Testis (tissue), 3 donors: Measurements from ENCODE around the gene NCOA6. TPM values are rescaled to one million over a fixed set of nuclear protein-coding genes. Genes with fewer than 3 reads are reported as not detected.

Experiments used
- DNase-seq: peaks from one replicate; pipeline ENCODE4 v3.0.0-alpha.2; 2019
- H3K27ac ChIP-seq, 2 donors: fragments of 200-600 bp; sonication (generic); one replicate each; pipeline ENCODE4 v1.5.1; 2019
- H3K27me3 ChIP-seq: fragments of 200-600 bp; sonication (generic); one replicate; pipeline ENCODE4 v1.5.1; 2019
- H3K36me3 ChIP-seq: fragments of 200-600 bp; sonication (generic); one replicate; pipeline ENCODE4 v1.5.1; 2017; ENCODE audit warnings: low read depth; ENCODE audit errors: missing control alignments
- H3K4me1 ChIP-seq: fragments of 200-600 bp; sonication (generic); one replicate; pipeline ENCODE4 v1.5.1; 2019
- H3K4me3 ChIP-seq, 2 donors: fragments of 200-600 bp; sonication (generic); one replicate each; pipeline ENCODE4 v1.5.1; 2017 to 2019
- H3K9me3 ChIP-seq: fragments of 200-600 bp; sonication (generic); one replicate; pipeline ENCODE4 v1.5.1; 2017
- POLR2A ChIP-seq: fragments of 450-650 bp; IDR thresholded peaks from one replicate; pipeline ENCODE4 v1.6.1; 2017; ENCODE audit warnings: antibody characterized with exemption, mild to moderate bottlenecking, moderate library complexity
- WGBS, 2 donors: methylation state at CpG; one replicate each; pipeline ENCODE4 v1.1.5; 2018; 5-methylcytosine and 5-hydroxymethylcytosine counted together
- intact Hi-C: fragments of 100-400 bp; cut with DNase I; formaldehyde crosslinking; loops from one replicate; pipeline ENCODE4 v1.15.1; 2023; ENCODE audit warnings: low total_unique reads
- polyA plus RNA-seq: library from polyadenylated mRNA; stranded (reverse); fragments of 350-450 nt; fragmentation: Illumina TruSeq; extraction: RNeasy Lipid Tissue Mini Kit (QIAGEN cat#74804); gene quantifications from one replicate; pipeline ENCODE4 v1.2.3, GENCODE V29; 2014; ENCODE audit warnings: low read depth, low replicate concordance; ENCODE audit not compliant: insufficient read depth
- total RNA-seq, 2 donors: library from RNA; depleted of rRNA; stranded (reverse); fragments of >200 nt; gene quantifications; one replicate each; pipeline ENCODE4 v1.2.3, GENCODE V29; 2016
- TF ChIP-seq, protein P1 (sequence below), 3 experiments: fragments of 450-650 bp in 2 of 3; fragments of 200-600 bp in 1 of 3; sonication (generic) in 1 of 3; IDR thresholded peaks; one replicate each; pipeline ENCODE4 v1.5.1; 2016 to 2019; ENCODE audit warnings: antibody characterized with exemption in 3 of 3, mild to moderate bottlenecking in 2 of 3, moderate library complexity in 1 of 3

The NCOA6 gene
- total and polyA plus RNA-seq, 3 donors from 2014 or later = 45.2 to 54.4 (median 48.1) TPM

DNA sequence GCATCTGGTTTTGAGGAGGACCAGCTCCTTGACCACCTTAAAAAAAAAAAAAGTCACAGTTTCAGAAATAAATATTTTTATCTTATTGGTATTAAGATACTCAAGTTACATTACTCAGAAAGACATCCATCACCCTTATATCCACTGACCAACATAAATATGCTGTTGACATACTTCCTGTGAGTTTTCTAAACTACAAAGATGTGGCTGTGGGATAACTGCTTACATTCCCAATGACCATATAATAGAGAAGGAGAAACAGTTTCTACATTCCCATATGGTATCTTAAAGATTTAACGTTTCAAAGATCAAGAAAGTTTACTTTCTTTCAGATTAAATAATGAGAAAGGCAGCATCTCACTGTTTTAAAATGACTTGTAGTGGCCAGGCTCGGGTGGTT, 75.0 kb downstream of the NCOA6 start:
- no peak for DNase-seq
- WGBS, 2 donors = 44 to 68% methylated on average over 2 of the region's 2 CpGs
- TF ChIP-seq, protein P1, sequence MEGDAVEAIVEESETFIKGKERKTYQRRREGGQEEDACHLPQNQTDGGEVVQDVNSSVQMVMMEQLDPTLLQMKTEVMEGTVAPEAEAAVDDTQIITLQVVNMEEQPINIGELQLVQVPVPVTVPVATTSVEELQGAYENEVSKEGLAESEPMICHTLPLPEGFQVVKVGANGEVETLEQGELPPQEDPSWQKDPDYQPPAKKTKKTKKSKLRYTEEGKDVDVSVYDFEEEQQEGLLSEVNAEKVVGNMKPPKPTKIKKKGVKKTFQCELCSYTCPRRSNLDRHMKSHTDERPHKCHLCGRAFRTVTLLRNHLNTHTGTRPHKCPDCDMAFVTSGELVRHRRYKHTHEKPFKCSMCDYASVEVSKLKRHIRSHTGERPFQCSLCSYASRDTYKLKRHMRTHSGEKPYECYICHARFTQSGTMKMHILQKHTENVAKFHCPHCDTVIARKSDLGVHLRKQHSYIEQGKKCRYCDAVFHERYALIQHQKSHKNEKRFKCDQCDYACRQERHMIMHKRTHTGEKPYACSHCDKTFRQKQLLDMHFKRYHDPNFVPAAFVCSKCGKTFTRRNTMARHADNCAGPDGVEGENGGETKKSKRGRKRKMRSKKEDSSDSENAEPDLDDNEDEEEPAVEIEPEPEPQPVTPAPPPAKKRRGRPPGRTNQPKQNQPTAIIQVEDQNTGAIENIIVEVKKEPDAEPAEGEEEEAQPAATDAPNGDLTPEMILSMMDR (IDR thresholded peaks at IDR 0.05) = no peak
- no peak for TF ChIP-seq POLR2A
- H3K4me1 ChIP-seq = peaks cover 3% of the 10 kb centered on the region
- H3K27ac ChIP-seq = no peak overlapping the region
- H3K27me3 ChIP-seq = no peaks in the 10 kb centered on the region
- no peaks in the 10 kb centered on the region for H3K36me3 ChIP-seq
- intact Hi-C loops = no loop called here
- H3K4me3 ChIP-seq = no peak overlapping the region
- H3K9me3 ChIP-seq = no peaks in the 10 kb centered on the region

DNA sequence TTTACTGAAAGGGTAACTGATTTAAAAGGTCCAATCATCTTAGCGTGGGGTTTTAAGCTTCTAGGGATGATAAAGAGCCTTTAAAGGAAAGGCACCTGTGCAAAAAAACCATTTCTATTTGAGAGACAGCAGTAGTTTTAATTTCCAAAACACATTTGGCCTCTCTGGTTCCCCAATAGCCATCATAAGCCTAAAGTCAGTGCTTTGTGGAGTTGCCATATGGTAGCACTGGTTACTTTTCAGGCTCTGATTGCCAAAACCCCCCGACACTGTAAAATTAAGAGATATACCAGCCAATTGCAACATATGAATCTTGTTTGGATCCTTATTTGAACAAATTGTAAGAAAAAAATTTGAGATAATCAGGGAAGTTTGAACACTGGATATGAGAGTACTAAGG, 76.7 kb downstream of the NCOA6 start:
- H3K27ac ChIP-seq = no peak overlapping the region
- no peaks in the 10 kb centered on the region for H3K36me3 ChIP-seq
- peaks cover 3% of the 10 kb centered on the region for H3K4me1 ChIP-seq
- WGBS, 2 donors = 75 to 89% methylated on average over 2 of the region's 2 CpGs
- no peaks in the 10 kb centered on the region for H3K9me3 ChIP-seq
- intact Hi-C loops = no loop called here
- TF ChIP-seq, protein P1 (IDR thresholded peaks at IDR 0.05) = no peak
- no peak for TF ChIP-seq POLR2A
- DNase-seq = no peak
- no peaks in the 10 kb centered on the region for H3K27me3 ChIP-seq
- H3K4me3 ChIP-seq = no peak overlapping the region

DNA sequence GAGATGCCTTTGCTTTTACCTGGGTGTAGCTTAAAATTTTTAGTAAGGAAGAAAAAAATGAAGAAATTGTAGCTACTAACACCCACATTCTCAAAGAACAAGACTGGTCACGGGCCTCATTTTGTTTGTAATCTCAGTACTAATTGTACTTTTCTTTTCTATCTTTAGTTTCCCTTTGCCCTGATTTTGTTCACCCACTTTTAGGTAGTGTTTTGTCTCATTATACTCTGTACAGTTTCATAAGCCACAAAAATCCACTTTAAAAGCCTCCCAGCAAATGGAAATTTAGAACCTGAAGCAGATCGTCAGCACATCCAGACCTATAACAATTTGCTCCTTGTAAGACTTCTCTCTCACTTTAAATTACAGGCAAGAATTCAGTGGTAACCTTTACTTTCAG, 78.0 kb downstream of the NCOA6 start:
- TF ChIP-seq, protein P1 (IDR thresholded peaks at IDR 0.05) = no peak
- no peak for TF ChIP-seq POLR2A
- no peaks in the 10 kb centered on the region for H3K9me3 ChIP-seq
- H3K27me3 ChIP-seq = no peaks in the 10 kb centered on the region
- WGBS, 2 donors = 55 to 58% methylated on average over 2 of the region's 2 CpGs
- H3K4me1 ChIP-seq = peaks cover 3% of the 10 kb centered on the region
- H3K27ac ChIP-seq = peak overlapping the region in 1 of 2 donors; percentile 54
- H3K36me3 ChIP-seq = no peaks in the 10 kb centered on the region
- intact Hi-C loops = no loop called here
- no peak overlapping the region for H3K4me3 ChIP-seq
- DNase-seq = no peak

DNA sequence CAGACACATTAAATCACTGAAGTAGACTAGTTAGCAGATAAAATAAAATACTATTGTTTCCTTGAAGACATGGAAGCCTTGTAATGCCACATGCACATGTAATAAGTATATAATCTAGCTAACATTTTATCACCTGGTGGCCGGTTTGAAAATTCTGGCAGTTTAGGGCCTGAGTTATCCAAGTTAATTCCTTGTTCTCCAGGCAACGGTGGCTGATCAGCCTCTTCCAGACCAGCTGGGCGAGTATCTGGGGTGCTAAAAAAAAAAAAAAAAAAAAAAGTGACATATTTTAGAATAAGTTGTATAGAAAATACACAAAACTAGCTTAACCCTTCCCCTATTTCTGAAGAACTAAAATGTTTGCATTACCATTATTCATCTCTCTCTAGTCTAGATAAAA, 78.8 kb downstream of the NCOA6 start:
- Histone ChIP-seq H3K4me1 (peaks cover 3% of the 10 kb centered on the region), H3K36me3 (no peaks in the 10 kb centered on the region), H3K9me3 (no peaks in the 10 kb centered on the region), H3K4me3 (no peak overlapping the region), H3K27me3 (no peaks in the 10 kb centered on the region), H3K27ac (no peak overlapping the region)
- DNase-seq = no peak
- 62 to 82% methylated on average over 3 of the region's 3 CpGs for WGBS, 2 donors
- intact Hi-C loops = no loop called here
- TF ChIP-seq, protein P1 (IDR thresholded peaks at IDR 0.05) = no peak
- no peak for TF ChIP-seq POLR2A

DNA sequence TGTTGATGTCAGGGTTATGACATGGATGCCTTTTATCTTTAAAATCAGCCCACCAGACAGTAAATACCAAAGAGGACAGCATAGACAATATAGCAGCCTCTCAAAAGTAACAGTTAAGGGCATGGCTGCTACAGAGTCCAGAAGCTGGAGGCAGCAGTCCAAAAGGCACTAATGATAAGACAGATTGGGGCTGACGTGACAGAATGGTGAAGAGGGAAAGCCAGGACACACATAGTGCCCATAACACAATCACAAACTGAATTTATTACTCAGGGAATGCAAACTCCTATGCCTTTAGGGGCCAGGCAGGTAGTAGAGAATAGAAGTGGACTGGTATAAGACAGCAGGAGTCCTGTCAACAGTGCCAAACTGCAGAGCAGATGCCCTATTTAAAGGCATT, 80.6 kb downstream of the NCOA6 start:
- no peak overlapping the region for H3K27ac ChIP-seq
- H3K4me3 ChIP-seq = no peak overlapping the region
- WGBS, 2 donors = 52 to 62% methylated on average over 1 of the region's 1 CpG
- H3K36me3 ChIP-seq = no peaks in the 10 kb centered on the region
- peaks cover 3% of the 10 kb centered on the region for H3K4me1 ChIP-seq
- no peak for TF ChIP-seq POLR2A
- TF ChIP-seq, protein P1 (IDR thresholded peaks at IDR 0.05) = no peak
- H3K27me3 ChIP-seq = no peaks in the 10 kb centered on the region
- no peaks in the 10 kb centered on the region for H3K9me3 ChIP-seq
- DNase-seq = no peak
- intact Hi-C loops = no loop called here
